BE2C (cell line): ENCODE measurements around the gene SLC39A13.

ENCODE experiments used
- DNase-seq: peaks from one replicate; pipeline ENCODE4 v3.0.0-alpha.2; 2020
- H3K27me3 ChIP-seq: fragments of 250-450 bp; sonication (Bioruptor Pico); 2 replicates; pipeline ENCODE4 v1.5.1; 2020; ENCODE audit warnings: mild to moderate bottlenecking
- H3K36me3 ChIP-seq: fragments of 250-450 bp; sonication (Bioruptor Pico); 2 replicates; pipeline ENCODE4 v1.5.1; 2020; ENCODE audit warnings: mild to moderate bottlenecking
- H3K4me1 ChIP-seq: fragments of 250-450 bp; sonication (Bioruptor Pico); 2 replicates; pipeline ENCODE4 v1.5.1; 2020
- H3K4me3 ChIP-seq: 2 replicates; pipeline ENCODE4 v1.5.1; 2011; ENCODE audit warnings: low read depth, low read length
- H3K9me3 ChIP-seq: fragments of 250-450 bp; sonication (Bioruptor Pico); 2 replicates; pipeline ENCODE4 v1.5.1; 2020
- CTCF ChIP-seq: IDR thresholded peaks from 2 replicates; pipeline ENCODE4 v1.5.1; 2012; ENCODE audit warnings: mild to moderate bottlenecking, low read depth, low read length

The SLC39A13 gene

GRCh38 chr11:47388697-47389576 is 19.5 kb upstream of the SLC39A13 start:
- Histone ChIP-seq H3K9me3 (no peaks in the 10 kb centered on the region), H3K27me3 (no peaks in the 10 kb centered on the region), H3K4me1 (no peaks in the 10 kb centered on the region), H3K4me3 (no peak overlapping the region), H3K36me3 (no peaks in the 10 kb centered on the region)
- no peak for DNase-seq
- no peak for TF ChIP-seq CTCF

GRCh38 chr11:47389577-47390421 is 18.6 kb upstream of the SLC39A13 start:
- Histone ChIP-seq H3K36me3 (no peaks in the 10 kb centered on the region), H3K4me3 (no peak overlapping the region), H3K27me3 (no peaks in the 10 kb centered on the region), H3K4me1 (no peaks in the 10 kb centered on the region), H3K9me3 (no peaks in the 10 kb centered on the region)
- no peak for TF ChIP-seq CTCF
- no peak for DNase-seq

- TF ChIP-seq CTCF, result no peak
- Histone ChIP-seq H3K27me3 (no peaks in the 10 kb centered on the region), H3K36me3 (no peaks in the 10 kb centered on the region), H3K9me3 (no peaks in the 10 kb centered on the region), H3K4me1 (no peaks in the 10 kb centered on the region), H3K4me3 (no peak overlapping the region)
- DNase-seq, result no peak
Measured at GRCh38 chr11:47390422-47390760, 18.0 kb upstream of the SLC39A13 start.

- Histone ChIP-seq H3K36me3 (no peaks in the 10 kb centered on the region), H3K4me1 (no peaks in the 10 kb centered on the region), H3K4me3 (no peak overlapping the region), H3K27me3 (no peaks in the 10 kb centered on the region), H3K9me3 (no peaks in the 10 kb centered on the region)
- TF ChIP-seq CTCF, result no peak
- no peak for DNase-seq
Measured at GRCh38 chr11:47391077-47391583, 17.3 kb upstream of the SLC39A13 start.

- Histone ChIP-seq H3K4me1 (no peaks in the 10 kb centered on the region), H3K9me3 (no peaks in the 10 kb centered on the region), H3K36me3 (no peaks in the 10 kb centered on the region), H3K4me3 (no peak overlapping the region), H3K27me3 (no peaks in the 10 kb centered on the region)
- no peak for TF ChIP-seq CTCF
- no peak for DNase-seq
Measured at GRCh38 chr11:47391711-47392432, 16.5 kb upstream of the SLC39A13 start.
